Right atrium auricular region (tissue), 2 donors: ENCODE data around the gene POLR2B. TPM values are rescaled to one million over a fixed set of nuclear protein-coding genes. Genes with fewer than 3 reads are reported as not detected.

Experiments
- DNase-seq: peaks from one replicate; pipeline ENCODE4 v3.0.0-alpha.2; 2019; ENCODE audit warnings: low spot score
- H3K27ac ChIP-seq, 2 donors: fragments of 200-600 bp; sonication (generic); 1 replicate in 1 of 2; 2 replicates in 1 of 2; pipeline ENCODE4 v1.5.1; 2016 to 2019
- H3K27me3 ChIP-seq, 2 donors: fragments of 200-600 bp; sonication (generic); one replicate each; pipeline versions ENCODE4 v1.5.1 to v1.6.0; 2017 to 2019
- H3K36me3 ChIP-seq: fragments of 200-600 bp; sonication (generic); one replicate; pipeline ENCODE4 v1.5.1; 2016
- H3K4me1 ChIP-seq, 2 donors: fragments of 200-600 bp; sonication (generic); one replicate each; pipeline versions ENCODE4 v1.5.1 to v1.6.0; 2017 to 2019
- H3K4me3 ChIP-seq, 2 donors: fragments of 200-600 bp; sonication (generic); 1 replicate in 1 of 2; 2 replicates in 1 of 2; pipeline ENCODE4 v1.5.1; 2017 to 2019; ENCODE audit warnings: mild to moderate bottlenecking in 1 of 2, moderate library complexity in 1 of 2
- H3K9me3 ChIP-seq, 2 donors: fragments of 200-600 bp; sonication (generic); one replicate each; pipeline ENCODE4 v1.5.1; 2019
- total RNA-seq, 2 donors: library from RNA; depleted of rRNA; stranded (reverse); fragments of >200 nt; gene quantifications; one replicate each; pipeline ENCODE4 v1.1.0, GENCODE V29; 2016
- TF ChIP-seq, protein P1 (sequence below), 2 donors: fragments of 200-600 bp; sonication (generic); IDR thresholded peaks; one replicate each; pipeline ENCODE4 v1.5.1; 2019; ENCODE audit warnings: antibody characterized with exemption in 2 of 2

The POLR2B gene
- total RNA-seq, 2 donors from 2014 or later = 55.3 to 56.2 TPM

DNA sequence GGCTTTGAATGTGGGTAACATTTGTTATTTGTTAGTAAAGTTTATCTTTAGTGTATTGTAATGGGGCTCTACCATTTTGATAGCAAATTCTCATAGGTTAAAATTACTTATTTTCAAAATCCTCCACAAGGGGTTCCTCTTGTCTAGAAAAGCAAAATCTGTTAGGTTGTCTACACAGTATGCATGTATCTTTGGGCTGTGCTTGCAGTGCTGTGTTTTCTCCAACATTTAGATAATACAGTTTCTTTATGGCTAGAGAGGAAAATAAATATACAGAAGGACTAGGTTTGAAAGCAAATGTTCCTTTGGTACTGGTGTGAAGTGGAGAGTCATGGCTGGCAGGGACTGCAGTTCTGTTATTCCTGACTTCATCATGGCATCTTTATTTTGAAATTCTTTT lies 40.3 kb downstream of the POLR2B start:
- no peaks in the 10 kb centered on the region for H3K27me3 ChIP-seq
- peaks cover 73% of the 10 kb centered on the region for H3K36me3 ChIP-seq
- no peak for DNase-seq
- H3K27ac ChIP-seq = no peak overlapping the region
- no peak overlapping the region for H3K4me3 ChIP-seq
- no peaks in the 10 kb centered on the region for H3K9me3 ChIP-seq
- peaks cover 0 to 13% of the 10 kb centered on the region in 2 donors for H3K4me1 ChIP-seq
- TF ChIP-seq, protein P1, sequence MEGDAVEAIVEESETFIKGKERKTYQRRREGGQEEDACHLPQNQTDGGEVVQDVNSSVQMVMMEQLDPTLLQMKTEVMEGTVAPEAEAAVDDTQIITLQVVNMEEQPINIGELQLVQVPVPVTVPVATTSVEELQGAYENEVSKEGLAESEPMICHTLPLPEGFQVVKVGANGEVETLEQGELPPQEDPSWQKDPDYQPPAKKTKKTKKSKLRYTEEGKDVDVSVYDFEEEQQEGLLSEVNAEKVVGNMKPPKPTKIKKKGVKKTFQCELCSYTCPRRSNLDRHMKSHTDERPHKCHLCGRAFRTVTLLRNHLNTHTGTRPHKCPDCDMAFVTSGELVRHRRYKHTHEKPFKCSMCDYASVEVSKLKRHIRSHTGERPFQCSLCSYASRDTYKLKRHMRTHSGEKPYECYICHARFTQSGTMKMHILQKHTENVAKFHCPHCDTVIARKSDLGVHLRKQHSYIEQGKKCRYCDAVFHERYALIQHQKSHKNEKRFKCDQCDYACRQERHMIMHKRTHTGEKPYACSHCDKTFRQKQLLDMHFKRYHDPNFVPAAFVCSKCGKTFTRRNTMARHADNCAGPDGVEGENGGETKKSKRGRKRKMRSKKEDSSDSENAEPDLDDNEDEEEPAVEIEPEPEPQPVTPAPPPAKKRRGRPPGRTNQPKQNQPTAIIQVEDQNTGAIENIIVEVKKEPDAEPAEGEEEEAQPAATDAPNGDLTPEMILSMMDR (IDR thresholded peaks at IDR 0.05) = peak in 1 of 2 donors; percentile 28

- Histone ChIP-seq H3K4me1 (peaks cover 0 to 13% of the 10 kb centered on the region in 2 donors), H3K36me3 (peaks cover 74% of the 10 kb centered on the region)
Measured at GRCh38 chr4:57020467-57021101, 41.9 kb downstream of the POLR2B start.

DNA sequence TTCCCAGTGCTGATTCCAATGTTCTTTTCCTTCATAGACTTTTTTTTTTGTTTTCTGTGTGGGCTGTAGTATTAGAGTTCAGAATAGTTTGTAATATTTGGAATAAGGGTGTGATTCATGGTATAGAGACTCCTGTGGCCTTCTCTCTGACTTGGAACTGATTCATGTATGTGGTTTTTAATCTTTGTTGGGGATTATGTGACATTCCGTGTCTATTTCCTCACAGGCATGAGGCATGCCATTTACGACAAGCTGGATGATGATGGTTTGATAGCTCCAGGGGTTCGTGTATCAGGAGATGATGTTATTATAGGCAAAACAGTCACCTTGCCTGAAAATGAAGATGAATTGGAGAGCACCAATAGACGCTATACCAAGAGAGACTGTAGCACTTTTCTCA lies 44.4 kb downstream of the POLR2B start:
- Histone ChIP-seq H3K4me1 (peaks cover 0 to 13% of the 10 kb centered on the region in 2 donors), H3K9me3 (no peaks in the 10 kb centered on the region), H3K4me3 (no peak overlapping the region), H3K27ac (no peak overlapping the region), H3K36me3 (peaks cover 72% of the 10 kb centered on the region), H3K27me3 (no peaks in the 10 kb centered on the region)
- TF ChIP-seq, protein P1 (IDR thresholded peaks at IDR 0.05) = no peak
- DNase-seq = no peak

More at GRCh38 chr4:57020467-57021101, 41.9 kb downstream of the POLR2B start:
- no peak for DNase-seq
- no peak overlapping the region for H3K27ac ChIP-seq
- H3K9me3 ChIP-seq = no peaks in the 10 kb centered on the region
- TF ChIP-seq, protein P1 (IDR thresholded peaks at IDR 0.05) = no peak
- H3K27me3 ChIP-seq = no peaks in the 10 kb centered on the region
- H3K4me3 ChIP-seq = no peak overlapping the region

DNA sequence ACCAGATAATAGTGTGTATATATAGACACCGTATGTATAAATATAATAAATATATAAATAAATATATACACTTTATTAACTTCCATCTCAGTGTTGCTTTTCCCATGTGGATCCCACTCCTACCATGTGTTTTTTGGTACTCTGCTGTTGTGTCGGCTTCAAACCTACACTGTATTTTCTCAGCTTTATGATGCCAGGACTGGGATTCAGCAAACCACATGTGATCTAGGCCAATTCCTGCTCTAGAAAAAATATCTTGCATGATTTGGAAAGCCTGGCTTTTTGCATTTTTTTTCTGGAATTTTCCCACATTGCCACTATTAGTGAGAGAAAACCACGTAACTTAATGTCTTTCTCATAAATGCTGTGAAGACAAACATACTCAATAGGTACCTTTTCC lies 55.8 kb downstream of the POLR2B start:
- no peak overlapping the region for H3K27ac ChIP-seq

DNA sequence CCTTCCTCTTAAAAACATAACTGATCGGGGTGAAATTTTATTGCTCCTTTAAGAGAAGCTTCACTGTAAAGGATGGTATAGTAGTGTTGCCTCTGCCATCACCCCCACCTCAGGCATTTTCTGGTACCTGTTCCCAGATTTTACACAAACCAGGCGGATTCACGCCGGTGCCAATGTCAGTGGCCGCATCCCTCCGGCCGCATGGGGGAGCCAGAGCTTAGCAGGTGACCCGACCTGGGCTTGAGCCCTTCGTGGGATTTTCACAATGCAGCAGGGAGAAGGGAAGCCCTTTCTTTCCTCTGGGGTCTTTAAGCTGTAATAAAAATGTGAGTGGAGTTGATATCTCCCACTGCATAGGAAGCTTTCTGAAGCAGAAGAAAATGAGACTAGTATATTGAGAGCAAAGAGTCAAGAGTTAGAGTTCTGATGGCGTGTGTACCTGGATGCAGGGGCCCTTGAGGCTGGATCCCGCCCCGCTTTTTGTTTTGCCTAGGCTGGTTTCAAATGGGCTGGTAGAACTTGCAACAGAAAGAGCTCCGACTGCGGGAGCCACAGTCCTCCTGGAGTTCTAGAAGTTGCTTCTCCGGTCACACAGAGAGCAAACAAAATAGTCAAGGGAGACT lies 59.4 kb downstream of the POLR2B start:
- Histone ChIP-seq H3K27ac (peak overlapping the region in 1 of 2 donors; percentile 1), H3K36me3 (peaks cover 3% of the 10 kb centered on the region)

More for the DNA sequence above, 55.8 kb downstream of the POLR2B start:
- H3K27me3 ChIP-seq = no peaks in the 10 kb centered on the region
- peaks cover 0 to 4% of the 10 kb centered on the region in 2 donors for H3K4me1 ChIP-seq
- DNase-seq = no peak
- peaks cover 38% of the 10 kb centered on the region for H3K36me3 ChIP-seq
- no peaks in the 10 kb centered on the region for H3K9me3 ChIP-seq
- TF ChIP-seq, protein P1 (IDR thresholded peaks at IDR 0.05) = no peak
- no peak overlapping the region for H3K4me3 ChIP-seq

More for the DNA sequence above, 59.4 kb downstream of the POLR2B start:
- Histone ChIP-seq H3K4me1 (peaks cover 0 to 27% of the 10 kb centered on the region in 2 donors), H3K27me3 (no peaks in the 10 kb centered on the region), H3K4me3 (no peak overlapping the region), H3K9me3 (no peaks in the 10 kb centered on the region)
- DNase-seq = no peak
- TF ChIP-seq, protein P1 (IDR thresholded peaks at IDR 0.05) = peak; percentile 72 to 86
